GM10266 (cell line): ENCODE results near the gene RYR3.
"Not testable (repeated sequence)": the region's sequence is repeated elsewhere in the genome, so short reads cannot be mapped to it uniquely, and the experiment has no call there.

Experiments
- DNase-seq: peaks from one replicate; pipeline ENCODE4 v3.0.0; 2012; ENCODE audit errors: extremely low spot score
- CTCF ChIP-seq: IDR thresholded peaks from 2 replicates; pipeline ENCODE4 v1.5.1; 2012; ENCODE audit warnings: mild to moderate bottlenecking, low read depth; ENCODE audit not compliant: control insufficient read depth, insufficient read depth; ENCODE audit errors: missing control alignments

RYR3 gene

GRCh38 chr15:33584797-33585196 is 274.0 kb downstream of the RYR3 start:
- no peak for DNase-seq

GRCh38 chr15:33586786-33587697 is 276.3 kb downstream of the RYR3 start:
- no peak for DNase-seq
- TF ChIP-seq CTCF, result no peak

More at GRCh38 chr15:33584797-33585196, 274.0 kb downstream of the RYR3 start:
- TF ChIP-seq CTCF, result no peak

- no peak for DNase-seq
- no peak for TF ChIP-seq CTCF
These were observed 277.0 kb downstream of the RYR3 start for GRCh38 chr15:33587773-33588172.

GRCh38 chr15:33592864-33593263 is 282.1 kb downstream of the RYR3 start:
- no peak for TF ChIP-seq CTCF
- no peak for DNase-seq

GRCh38 chr15:33598382-33598781 is 287.6 kb downstream of the RYR3 start:
- DNase-seq, result not testable (repeated sequence)

- TF ChIP-seq CTCF, result no peak
- no peak for DNase-seq
These were observed 289.4 kb downstream of the RYR3 start for GRCh38 chr15:33600212-33600611.

GRCh38 chr15:33601461-33601860 is 290.7 kb downstream of the RYR3 start:
- TF ChIP-seq CTCF, result no peak
- no peak for DNase-seq

- no peak for DNase-seq
- TF ChIP-seq CTCF, result no peak
These were observed 297.9 kb downstream of the RYR3 start for GRCh38 chr15:33608714-33609113.
